ENCODE data around the gene NFIA.

DNA sequence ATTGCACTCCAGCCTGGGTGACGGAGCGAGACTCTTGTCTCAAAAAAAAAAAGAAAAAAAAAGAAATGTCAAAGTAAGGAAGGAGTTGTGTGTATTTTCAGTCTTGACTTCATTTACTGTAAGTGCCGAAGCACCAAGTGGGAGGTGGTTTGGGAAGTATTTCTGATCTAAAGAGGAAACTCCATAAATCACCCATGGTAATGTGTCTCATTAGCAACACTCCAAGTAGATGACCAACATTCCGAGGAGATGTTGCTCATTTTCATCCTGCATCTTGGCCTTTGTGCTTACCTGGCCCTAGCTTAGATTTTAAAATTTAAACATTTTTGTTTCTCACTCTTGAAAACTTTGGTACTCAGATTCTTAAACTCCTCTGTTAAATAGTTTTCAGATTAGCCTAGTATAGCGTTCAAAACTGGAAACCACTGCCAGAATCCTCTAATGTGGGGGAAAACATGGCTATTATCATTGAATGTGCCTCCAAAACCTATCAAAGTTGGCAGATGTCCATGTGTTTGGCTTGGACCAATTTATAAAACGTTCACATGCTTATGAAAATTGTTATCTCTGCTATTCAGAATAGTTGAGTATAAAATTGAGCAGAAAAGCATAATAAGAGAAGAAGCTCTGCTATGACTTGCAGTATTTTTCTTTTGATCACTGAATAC, 110.4 kb downstream of the NFIA start:
- TF ChIP-seq EZH2 (IDR thresholded peaks at IDR 0.05; ENCODE audit: low read length, missing control alignments): no peak
- TF ChIP-seq, protein P1, sequence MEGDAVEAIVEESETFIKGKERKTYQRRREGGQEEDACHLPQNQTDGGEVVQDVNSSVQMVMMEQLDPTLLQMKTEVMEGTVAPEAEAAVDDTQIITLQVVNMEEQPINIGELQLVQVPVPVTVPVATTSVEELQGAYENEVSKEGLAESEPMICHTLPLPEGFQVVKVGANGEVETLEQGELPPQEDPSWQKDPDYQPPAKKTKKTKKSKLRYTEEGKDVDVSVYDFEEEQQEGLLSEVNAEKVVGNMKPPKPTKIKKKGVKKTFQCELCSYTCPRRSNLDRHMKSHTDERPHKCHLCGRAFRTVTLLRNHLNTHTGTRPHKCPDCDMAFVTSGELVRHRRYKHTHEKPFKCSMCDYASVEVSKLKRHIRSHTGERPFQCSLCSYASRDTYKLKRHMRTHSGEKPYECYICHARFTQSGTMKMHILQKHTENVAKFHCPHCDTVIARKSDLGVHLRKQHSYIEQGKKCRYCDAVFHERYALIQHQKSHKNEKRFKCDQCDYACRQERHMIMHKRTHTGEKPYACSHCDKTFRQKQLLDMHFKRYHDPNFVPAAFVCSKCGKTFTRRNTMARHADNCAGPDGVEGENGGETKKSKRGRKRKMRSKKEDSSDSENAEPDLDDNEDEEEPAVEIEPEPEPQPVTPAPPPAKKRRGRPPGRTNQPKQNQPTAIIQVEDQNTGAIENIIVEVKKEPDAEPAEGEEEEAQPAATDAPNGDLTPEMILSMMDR (conservative IDR thresholded peaks at IDR 0.05 in 1 of 2, IDR thresholded peaks at IDR 0.05 in 1 of 2; ENCODE audit: low read depth in 1 of 2, low read length in 2 of 2): no peak

All from fibroblast of lung (primary cell).